ENCODE measurements around the gene CDH13.

CDH13 gene

GRCh38 chr16:82665025-82665424, 38.3 kb downstream of the CDH13 start:
- H3K9ac ChIP-seq (ENCODE audit: low read length) = no peak overlapping the region
- H3K23ac ChIP-seq (ENCODE audit: low read length in 2 of 2) = no peak overlapping the region
- no peak overlapping the region for H3K4ac ChIP-seq (ENCODE audit: low read depth in 1 of 2, low read length in 2 of 2)
- H2BK5ac ChIP-seq (ENCODE audit: low read depth, low read length, poor library complexity, severe bottlenecking) = no peak overlapping the region
- no peak overlapping the region for H2AK5ac ChIP-seq (ENCODE audit: low read length, severe bottlenecking)
- H3K4me3 ChIP-seq (ENCODE audit: insufficient read depth in 1 of 2, low read depth in 1 of 2, low read length in 2 of 2) = no peak overlapping the region
- no peak overlapping the region for H4K8ac ChIP-seq (ENCODE audit: low read length)
- H3K27ac ChIP-seq (ENCODE audit: low read length, poor library complexity, severe bottlenecking) = no peak overlapping the region
- H4K91ac ChIP-seq (ENCODE audit: low read length) = no peak overlapping the region
- H3K79me1 ChIP-seq (replicated peaks; ENCODE audit: low read length, poor library complexity, severe bottlenecking) = peaks cover 35% of the 10 kb centered on the region
- H2BK15ac ChIP-seq (ENCODE audit: low read depth, poor library complexity, severe bottlenecking) = no peak overlapping the region
- no peak overlapping the region for H2AFZ ChIP-seq (ENCODE audit: low read depth, low read length)
- 100% methylated on average over 3 of the region's 3 CpGs for WGBS
- H2BK120ac ChIP-seq (ENCODE audit: low read depth, low read length) = no peak overlapping the region
- H3K36me3 ChIP-seq (ENCODE audit: control insufficient read depth in 1 of 2, insufficient read depth in 2 of 2, low read depth in 1 of 2, low read length in 2 of 2) = no peaks in the 10 kb centered on the region
- peaks cover 2% of the 10 kb centered on the region for H3K4me1 ChIP-seq (ENCODE audit: control insufficient read depth, insufficient read depth, low read depth, low read length)
- no peak overlapping the region for H3K4me2 ChIP-seq (ENCODE audit: low read length, poor library complexity, severe bottlenecking)
- no peak for DNase-seq
- H3K9me3 ChIP-seq (ENCODE audit: control insufficient read depth, low read length) = no peaks in the 10 kb centered on the region
- H3K27me3 ChIP-seq (ENCODE audit: control insufficient read depth in 1 of 2, insufficient read depth in 1 of 2, low read length in 2 of 2) = no peaks in the 10 kb centered on the region
- H3K18ac ChIP-seq (ENCODE audit: low read depth in 1 of 2, low read length in 2 of 2) = no peak overlapping the region
- no peak overlapping the region for H3K14ac ChIP-seq (ENCODE audit: low read length in 2 of 2)
- H2BK12ac ChIP-seq (ENCODE audit: low read length in 2 of 2) = no peak overlapping the region

- no peak overlapping the region for H3K9ac ChIP-seq (ENCODE audit: low read length)
- H3K36me3 ChIP-seq (ENCODE audit: control insufficient read depth in 1 of 2, insufficient read depth in 2 of 2, low read depth in 1 of 2, low read length in 2 of 2) = no peaks in the 10 kb centered on the region
- H3K4me2 ChIP-seq (ENCODE audit: low read length, poor library complexity, severe bottlenecking) = no peak overlapping the region
- 94% methylated on average over 12 of the region's 12 CpGs for WGBS
- no peak overlapping the region for H2AFZ ChIP-seq (ENCODE audit: low read depth, low read length)
- H3K4me3 ChIP-seq (ENCODE audit: insufficient read depth in 1 of 2, low read depth in 1 of 2, low read length in 2 of 2) = no peak overlapping the region
- no peak overlapping the region for H3K27ac ChIP-seq (ENCODE audit: low read length, poor library complexity, severe bottlenecking)
- H4K8ac ChIP-seq (ENCODE audit: low read length) = no peak overlapping the region
- H3K14ac ChIP-seq (ENCODE audit: low read length in 2 of 2) = no peak overlapping the region
- H3K18ac ChIP-seq (ENCODE audit: low read depth in 1 of 2, low read length in 2 of 2) = no peak overlapping the region
- DNase-seq = no peak
- H2AK5ac ChIP-seq (ENCODE audit: low read length, severe bottlenecking) = no peak overlapping the region
- no peaks in the 10 kb centered on the region for H3K4me1 ChIP-seq (ENCODE audit: control insufficient read depth, insufficient read depth, low read depth, low read length)
- H3K23ac ChIP-seq (ENCODE audit: low read length in 2 of 2) = no peak overlapping the region
- no peaks in the 10 kb centered on the region for H3K27me3 ChIP-seq (ENCODE audit: control insufficient read depth in 1 of 2, insufficient read depth in 1 of 2, low read length in 2 of 2)
- no peak overlapping the region for H3K4ac ChIP-seq (ENCODE audit: low read depth in 1 of 2, low read length in 2 of 2)
- no peak overlapping the region for H2BK15ac ChIP-seq (ENCODE audit: low read depth, poor library complexity, severe bottlenecking)
- no peak overlapping the region for H2BK12ac ChIP-seq (ENCODE audit: low read length in 2 of 2)
- H2BK5ac ChIP-seq (ENCODE audit: low read depth, low read length, poor library complexity, severe bottlenecking) = no peak overlapping the region
- H2BK120ac ChIP-seq (ENCODE audit: low read depth, low read length) = no peak overlapping the region
- peaks cover 33% of the 10 kb centered on the region for H3K79me1 ChIP-seq (replicated peaks; ENCODE audit: low read length, poor library complexity, severe bottlenecking)
- H3K9me3 ChIP-seq (ENCODE audit: control insufficient read depth, low read length) = no peaks in the 10 kb centered on the region
- no peak overlapping the region for H4K91ac ChIP-seq (ENCODE audit: low read length)
These were observed 40.7 kb downstream of the CDH13 start for GRCh38 chr16:82667437-82667836.

GRCh38 chr16:82668094-82668493, 41.3 kb downstream of the CDH13 start:
- Histone ChIP-seq H2BK5ac (ENCODE audit: low read depth, low read length, poor library complexity, severe bottlenecking) (no peak overlapping the region), H2BK12ac (ENCODE audit: low read length in 2 of 2) (no peak overlapping the region), H3K4me2 (ENCODE audit: low read length, poor library complexity, severe bottlenecking) (no peak overlapping the region), H4K91ac (ENCODE audit: low read length) (no peak overlapping the region), H2AFZ (ENCODE audit: low read depth, low read length) (no peak overlapping the region), H3K9ac (ENCODE audit: low read length) (no peak overlapping the region), H3K27ac (ENCODE audit: low read length, poor library complexity, severe bottlenecking) (no peak overlapping the region), H3K4me1 (ENCODE audit: control insufficient read depth, insufficient read depth, low read depth, low read length) (no peaks in the 10 kb centered on the region), H2AK5ac (ENCODE audit: low read length, severe bottlenecking) (no peak overlapping the region), H4K8ac (ENCODE audit: low read length) (no peak overlapping the region), H3K23ac (ENCODE audit: low read length in 2 of 2) (no peak overlapping the region), H3K9me3 (ENCODE audit: control insufficient read depth, low read length) (no peaks in the 10 kb centered on the region), H3K14ac (ENCODE audit: low read length in 2 of 2) (no peak overlapping the region), H3K4me3 (ENCODE audit: insufficient read depth in 1 of 2, low read depth in 1 of 2, low read length in 2 of 2) (no peak overlapping the region), H3K36me3 (ENCODE audit: control insufficient read depth in 1 of 2, insufficient read depth in 2 of 2, low read depth in 1 of 2, low read length in 2 of 2) (no peaks in the 10 kb centered on the region), H3K4ac (ENCODE audit: low read depth in 1 of 2, low read length in 2 of 2) (no peak overlapping the region), H2BK15ac (ENCODE audit: low read depth, poor library complexity, severe bottlenecking) (no peak overlapping the region), H3K18ac (ENCODE audit: low read depth in 1 of 2, low read length in 2 of 2) (no peak overlapping the region), H3K79me1 (replicated peaks; ENCODE audit: low read length, poor library complexity, severe bottlenecking) (peaks cover 31% of the 10 kb centered on the region), H2BK120ac (ENCODE audit: low read depth, low read length) (no peak overlapping the region), H3K27me3 (ENCODE audit: control insufficient read depth in 1 of 2, insufficient read depth in 1 of 2, low read length in 2 of 2) (no peaks in the 10 kb centered on the region)
- DNase-seq = no peak
- WGBS = 99% methylated on average over 3 of the region's 3 CpGs

GRCh38 chr16:82671741-82672140, 45.0 kb downstream of the CDH13 start:
- no peak overlapping the region for H4K8ac ChIP-seq (ENCODE audit: low read length)
- 100% methylated on average over 3 of the region's 3 CpGs for WGBS

More at GRCh38 chr16:82671741-82672140, 45.0 kb downstream of the CDH13 start:
- Histone ChIP-seq H3K79me1 (replicated peaks; ENCODE audit: low read length, poor library complexity, severe bottlenecking) (peaks cover 26% of the 10 kb centered on the region), H2BK120ac (ENCODE audit: low read depth, low read length) (no peak overlapping the region), H3K18ac (ENCODE audit: low read depth in 1 of 2, low read length in 2 of 2) (no peak overlapping the region), H2BK15ac (ENCODE audit: low read depth, poor library complexity, severe bottlenecking) (no peak overlapping the region), H3K23ac (ENCODE audit: low read length in 2 of 2) (no peak overlapping the region), H3K4ac (ENCODE audit: low read depth in 1 of 2, low read length in 2 of 2) (no peak overlapping the region), H3K9ac (ENCODE audit: low read length) (no peak overlapping the region), H2AK5ac (ENCODE audit: low read length, severe bottlenecking) (no peak overlapping the region), H3K9me3 (ENCODE audit: control insufficient read depth, low read length) (no peaks in the 10 kb centered on the region), H2AFZ (ENCODE audit: low read depth, low read length) (no peak overlapping the region), H3K27ac (ENCODE audit: low read length, poor library complexity, severe bottlenecking) (no peak overlapping the region), H3K4me1 (ENCODE audit: control insufficient read depth, insufficient read depth, low read depth, low read length) (peaks cover 2% of the 10 kb centered on the region), H4K91ac (ENCODE audit: low read length) (no peak overlapping the region), H3K27me3 (ENCODE audit: control insufficient read depth in 1 of 2, insufficient read depth in 1 of 2, low read length in 2 of 2) (no peaks in the 10 kb centered on the region), H3K4me3 (ENCODE audit: insufficient read depth in 1 of 2, low read depth in 1 of 2, low read length in 2 of 2) (no peak overlapping the region), H3K36me3 (ENCODE audit: control insufficient read depth in 1 of 2, insufficient read depth in 2 of 2, low read depth in 1 of 2, low read length in 2 of 2) (no peaks in the 10 kb centered on the region), H2BK12ac (ENCODE audit: low read length in 2 of 2) (no peak overlapping the region), H3K4me2 (ENCODE audit: low read length, poor library complexity, severe bottlenecking) (no peak overlapping the region), H3K14ac (ENCODE audit: low read length in 2 of 2) (no peak overlapping the region), H2BK5ac (ENCODE audit: low read depth, low read length, poor library complexity, severe bottlenecking) (no peak overlapping the region)
- DNase-seq = no peak
